Measurements from ENCODE around the gene CPEB3.

Gene CPEB3

DNA sequence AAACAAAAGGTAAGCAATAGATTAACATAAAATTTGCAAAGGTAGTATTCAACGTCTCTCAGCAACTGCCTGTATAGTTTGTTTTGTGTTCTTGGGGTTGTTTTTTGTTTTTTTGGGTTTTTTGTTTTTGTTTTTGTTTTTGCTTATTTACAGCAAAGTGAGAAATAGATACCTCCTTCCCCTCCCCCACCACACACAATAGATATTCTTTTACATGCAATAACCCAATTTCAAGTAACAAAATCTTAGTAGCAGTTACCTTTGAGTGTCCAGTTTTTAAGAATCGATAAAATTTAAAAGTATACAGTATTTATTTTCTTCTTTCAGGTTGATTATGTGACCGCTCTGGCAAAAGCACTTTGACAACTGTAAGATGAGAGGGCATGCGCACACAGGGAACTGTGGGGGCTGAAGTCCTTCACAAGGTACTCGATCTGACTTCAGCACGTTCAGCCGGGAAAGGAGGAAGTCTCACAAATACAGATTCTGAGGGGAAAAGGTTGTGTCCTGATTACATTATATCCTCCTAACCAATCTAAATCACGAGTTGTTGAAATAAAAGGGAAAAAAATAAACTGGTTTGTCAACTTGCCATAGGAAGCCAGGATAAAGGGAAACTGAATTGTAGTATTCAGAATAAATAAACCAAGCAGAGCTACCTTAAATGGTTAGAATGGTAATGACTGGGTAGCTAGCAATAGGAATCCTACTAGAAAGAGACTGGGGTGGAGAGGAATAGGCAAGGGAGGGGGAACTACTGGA is 47.8 kb downstream of the CPEB3 start:
- peak; percentile 71 for DNase-seq (ENCODE audit: low read depth)

DNA sequence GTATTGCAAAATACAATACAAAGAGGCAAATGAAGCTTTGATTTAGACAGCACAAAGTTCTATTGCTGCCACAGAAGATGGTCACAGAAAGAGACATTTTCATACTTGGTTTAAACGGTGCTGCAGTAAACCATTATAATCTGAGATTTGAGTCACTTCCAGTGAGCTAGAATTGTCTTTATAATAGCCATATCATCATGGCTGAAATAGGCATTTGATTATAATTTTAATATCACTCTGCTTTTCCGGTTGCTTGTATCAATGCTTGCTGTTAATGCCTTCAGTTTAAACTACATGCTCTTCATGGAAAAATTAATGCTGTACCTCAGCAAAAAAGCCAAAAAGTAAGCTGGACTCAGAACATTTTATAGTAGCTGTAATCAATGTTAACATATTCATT is 48.5 kb downstream of the CPEB3 start:
- no peak for DNase-seq (ENCODE audit: low read depth)
- H3K4me3 ChIP-seq (ENCODE audit: low read length) = no peak overlapping the region
- TF ChIP-seq, protein P1, sequence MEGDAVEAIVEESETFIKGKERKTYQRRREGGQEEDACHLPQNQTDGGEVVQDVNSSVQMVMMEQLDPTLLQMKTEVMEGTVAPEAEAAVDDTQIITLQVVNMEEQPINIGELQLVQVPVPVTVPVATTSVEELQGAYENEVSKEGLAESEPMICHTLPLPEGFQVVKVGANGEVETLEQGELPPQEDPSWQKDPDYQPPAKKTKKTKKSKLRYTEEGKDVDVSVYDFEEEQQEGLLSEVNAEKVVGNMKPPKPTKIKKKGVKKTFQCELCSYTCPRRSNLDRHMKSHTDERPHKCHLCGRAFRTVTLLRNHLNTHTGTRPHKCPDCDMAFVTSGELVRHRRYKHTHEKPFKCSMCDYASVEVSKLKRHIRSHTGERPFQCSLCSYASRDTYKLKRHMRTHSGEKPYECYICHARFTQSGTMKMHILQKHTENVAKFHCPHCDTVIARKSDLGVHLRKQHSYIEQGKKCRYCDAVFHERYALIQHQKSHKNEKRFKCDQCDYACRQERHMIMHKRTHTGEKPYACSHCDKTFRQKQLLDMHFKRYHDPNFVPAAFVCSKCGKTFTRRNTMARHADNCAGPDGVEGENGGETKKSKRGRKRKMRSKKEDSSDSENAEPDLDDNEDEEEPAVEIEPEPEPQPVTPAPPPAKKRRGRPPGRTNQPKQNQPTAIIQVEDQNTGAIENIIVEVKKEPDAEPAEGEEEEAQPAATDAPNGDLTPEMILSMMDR (IDR thresholded peaks at IDR 0.05; ENCODE audit: insufficient read depth, low read depth, low read length, missing control alignments) = no peak

More for the DNA sequence above, 47.8 kb downstream of the CPEB3 start:
- H3K4me3 ChIP-seq (ENCODE audit: low read length) = peak overlapping the region; percentile 30
- TF ChIP-seq, protein P1 (IDR thresholded peaks at IDR 0.05; ENCODE audit: insufficient read depth, low read depth, low read length, missing control alignments) = no peak

DNA sequence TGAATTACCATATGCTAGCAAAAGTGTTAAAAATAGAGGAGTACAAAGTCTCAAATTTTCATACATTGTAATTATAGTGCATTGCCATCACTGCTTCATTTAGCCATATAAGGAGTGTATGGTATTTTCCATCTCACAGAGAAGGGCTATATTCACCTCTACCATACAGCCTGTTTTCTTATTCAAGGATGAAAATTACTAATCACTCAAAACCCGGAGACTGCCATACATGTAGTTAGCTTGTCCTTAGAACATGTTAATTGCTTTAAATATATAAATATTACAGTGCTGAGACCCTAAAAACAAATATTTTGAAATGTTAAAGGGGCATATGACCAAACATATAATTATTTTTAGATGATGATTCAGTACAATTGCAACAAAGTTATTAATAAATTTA is 49.4 kb downstream of the CPEB3 start:
- TF ChIP-seq, protein P1 (IDR thresholded peaks at IDR 0.05; ENCODE audit: insufficient read depth, low read depth, low read length, missing control alignments) = no peak
- DNase-seq (ENCODE audit: low read depth) = no peak
- peak overlapping the region; percentile 54 for H3K4me3 ChIP-seq (ENCODE audit: low read length)

DNA sequence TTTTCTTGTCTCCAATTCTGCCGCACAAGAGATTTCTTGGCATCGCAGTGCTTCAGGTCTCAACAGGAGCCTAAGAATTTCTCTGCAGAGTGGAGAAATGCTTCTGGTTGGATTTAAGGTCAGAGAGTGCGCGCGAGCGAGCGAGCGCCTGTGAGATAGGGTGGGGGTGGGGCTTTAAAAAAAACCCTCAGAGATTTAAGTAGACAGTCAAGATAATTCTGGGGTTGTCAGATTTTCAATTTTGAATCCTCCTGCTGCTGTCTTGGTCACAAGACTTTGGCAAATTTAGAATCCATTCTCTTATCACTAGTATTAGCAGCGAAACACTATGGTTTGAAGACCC is 49.7 kb downstream of the CPEB3 start:
- peak overlapping the region; percentile 54 for H3K4me3 ChIP-seq (ENCODE audit: low read length)
- peak; percentile 23 for DNase-seq (ENCODE audit: low read depth)
- TF ChIP-seq, protein P1 (IDR thresholded peaks at IDR 0.05; ENCODE audit: insufficient read depth, low read depth, low read length, missing control alignments) = no peak

DNA sequence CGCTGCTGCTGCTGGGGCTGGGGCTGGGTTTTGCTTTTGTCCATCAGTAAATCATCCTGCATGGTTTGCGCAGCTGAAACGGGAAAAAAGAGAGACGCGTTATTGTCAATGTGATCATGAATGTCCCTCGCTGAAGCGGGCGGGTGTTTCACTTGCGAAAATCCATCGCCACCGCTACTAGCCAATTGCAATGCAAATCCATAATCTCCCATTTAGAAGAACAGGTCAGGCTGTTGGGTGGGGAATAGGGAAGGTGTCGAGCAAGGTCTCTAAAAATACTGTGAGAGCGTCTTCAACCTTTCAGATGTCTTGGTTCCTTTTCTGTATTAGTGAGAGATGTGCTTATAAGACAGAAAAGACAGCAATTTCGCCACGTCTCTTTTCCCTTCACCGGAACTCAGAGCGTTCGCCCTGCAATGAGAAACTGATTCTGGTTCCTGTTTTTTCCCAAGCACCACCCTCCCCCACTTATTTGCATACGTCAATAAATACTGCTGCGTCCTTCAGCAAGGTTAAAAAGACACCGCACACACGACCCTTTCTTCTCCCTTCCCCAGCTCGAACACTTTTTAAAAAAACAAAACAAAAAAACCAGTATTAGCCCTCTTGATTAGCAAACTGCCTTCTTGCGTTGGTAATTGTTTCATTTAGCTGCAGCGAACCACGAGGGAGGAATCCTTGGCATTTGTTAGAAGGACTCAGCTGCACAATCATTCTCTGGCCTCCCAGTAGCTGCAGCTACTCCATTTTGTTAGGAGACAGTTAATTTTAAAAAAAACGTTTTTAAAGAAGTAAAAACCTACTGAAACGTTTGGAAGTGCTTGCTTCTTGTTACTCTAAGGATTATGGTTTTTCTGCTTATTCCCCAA is 50.4 kb downstream of the CPEB3 start:
- TF ChIP-seq, protein P1 (IDR thresholded peaks at IDR 0.05; ENCODE audit: insufficient read depth, low read depth, low read length, missing control alignments) = no peak
- H3K4me3 ChIP-seq (ENCODE audit: low read length) = peak overlapping the region; percentile 54
- peak; percentile 71 for DNase-seq (ENCODE audit: low read depth)

DNA sequence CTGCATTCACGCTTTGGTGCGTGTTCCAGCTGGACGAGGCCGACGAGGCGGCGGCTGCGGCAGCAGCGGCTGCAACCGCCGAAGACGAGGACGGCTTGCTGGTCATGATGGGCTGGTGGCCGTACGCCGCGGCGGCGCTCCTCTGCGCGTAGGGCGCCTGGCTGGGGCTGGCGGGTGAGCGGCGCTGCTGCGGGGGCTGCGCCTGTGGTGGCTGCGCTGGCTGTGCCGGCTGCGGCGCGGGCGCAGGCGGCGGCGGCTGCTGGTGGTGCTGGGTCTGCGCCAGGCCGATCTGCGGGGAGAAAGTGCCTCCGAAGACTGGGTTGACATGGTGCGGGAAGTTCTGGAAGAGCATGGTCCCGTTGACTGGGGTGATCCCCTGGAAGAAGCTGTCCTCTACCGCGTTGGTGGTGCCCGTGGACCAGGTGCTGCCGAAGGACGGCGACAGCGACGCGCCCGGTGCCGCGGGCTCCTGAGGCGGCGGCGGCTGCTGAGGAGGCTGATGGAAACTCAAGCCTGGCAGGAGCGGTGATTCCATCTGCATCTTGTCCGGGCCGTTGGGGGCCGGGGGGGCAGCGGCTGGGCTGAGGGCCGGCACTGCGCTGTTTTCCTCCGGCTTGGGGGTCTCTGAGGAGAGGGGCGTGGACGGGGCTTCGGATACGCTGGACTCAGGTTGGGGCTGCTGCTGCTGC is 51.1 kb downstream of the CPEB3 start:
- peak; percentile 36 for DNase-seq (ENCODE audit: low read depth)
- TF ChIP-seq, protein P1 (IDR thresholded peaks at IDR 0.05; ENCODE audit: insufficient read depth, low read depth, low read length, missing control alignments) = no peak
- peak overlapping the region; percentile 54 for H3K4me3 ChIP-seq (ENCODE audit: low read length)
